WTC11 (cell line): ENCODE measurements around the gene TREML2.

ENCODE experiments used
- ELF4 ChIP-seq: sonication (generic); formaldehyde crosslinking; IDR thresholded peaks from 2 replicates; pipeline ENCODE4 v1.8.1; 2022; ENCODE audit warnings: low read depth, mild to moderate bottlenecking, moderate library complexity, missing genetic modification reagents
- GTF2I ChIP-seq: fragments of 250-450 bp; sonication (Bioruptor Pico); conservative IDR thresholded peaks from 2 replicates; pipeline ENCODE4 v1.4.0; 2021; ENCODE audit warnings: mild to moderate bottlenecking
- JUN ChIP-seq: sonication (generic); formaldehyde crosslinking; IDR thresholded peaks from 2 replicates; pipeline ENCODE4 v1.8.0; 2023; ENCODE audit warnings: mild to moderate bottlenecking, missing genetic modification reagents
- SMAD3 ChIP-seq: sonication (generic); formaldehyde crosslinking; IDR thresholded peaks from 2 replicates; pipeline ENCODE4 v1.8.0; 2022; ENCODE audit warnings: missing genetic modification reagents, mild to moderate bottlenecking, borderline replicate concordance
- SP1 ChIP-seq: sonication (generic); formaldehyde crosslinking; conservative IDR thresholded peaks from 2 replicates; pipeline ENCODE4 v1.8.1; 2022; ENCODE audit warnings: missing genetic modification reagents
- TEAD4 ChIP-seq: sonication (generic); formaldehyde crosslinking; IDR thresholded peaks from 2 replicates; pipeline ENCODE4 v1.8.0; 2022; ENCODE audit warnings: mild to moderate bottlenecking, missing genetic modification reagents
- ZNF121 ChIP-seq: sonication (generic); formaldehyde crosslinking; IDR thresholded peaks from 2 replicates; pipeline ENCODE4 v1.8.0; 2023; ENCODE audit warnings: missing genetic modification reagents
- ZNF138 ChIP-seq: sonication (generic); formaldehyde crosslinking; conservative IDR thresholded peaks from 2 replicates; pipeline ENCODE4 v1.8.1; 2022; ENCODE audit warnings: mild to moderate bottlenecking, moderate library complexity, missing genetic modification reagents
- TF ChIP-seq, protein P1 (sequence below): sonication (generic); formaldehyde crosslinking; IDR thresholded peaks from 2 replicates; pipeline ENCODE4 v1.8.1; 2023; ENCODE audit warnings: mild to moderate bottlenecking, missing genetic modification reagents
- TF ChIP-seq, protein P2 (sequence below): fragments of 200-600 bp; IDR thresholded peaks from 2 replicates; pipeline ENCODE4 v1.8.0; 2022; ENCODE audit warnings: antibody characterized with exemption
- TF ChIP-seq, protein P3 (sequence below): sonication (generic); formaldehyde crosslinking; IDR thresholded peaks from 2 replicates; pipeline ENCODE4 v1.8.0; 2022; ENCODE audit warnings: mild to moderate bottlenecking, missing genetic modification reagents
- TF ChIP-seq, protein P4 (sequence below): sonication (generic); formaldehyde crosslinking; IDR thresholded peaks from 2 replicates; pipeline ENCODE4 v1.8.1; 2023; ENCODE audit warnings: mild to moderate bottlenecking, missing genetic modification reagents, borderline replicate concordance

DNA sequence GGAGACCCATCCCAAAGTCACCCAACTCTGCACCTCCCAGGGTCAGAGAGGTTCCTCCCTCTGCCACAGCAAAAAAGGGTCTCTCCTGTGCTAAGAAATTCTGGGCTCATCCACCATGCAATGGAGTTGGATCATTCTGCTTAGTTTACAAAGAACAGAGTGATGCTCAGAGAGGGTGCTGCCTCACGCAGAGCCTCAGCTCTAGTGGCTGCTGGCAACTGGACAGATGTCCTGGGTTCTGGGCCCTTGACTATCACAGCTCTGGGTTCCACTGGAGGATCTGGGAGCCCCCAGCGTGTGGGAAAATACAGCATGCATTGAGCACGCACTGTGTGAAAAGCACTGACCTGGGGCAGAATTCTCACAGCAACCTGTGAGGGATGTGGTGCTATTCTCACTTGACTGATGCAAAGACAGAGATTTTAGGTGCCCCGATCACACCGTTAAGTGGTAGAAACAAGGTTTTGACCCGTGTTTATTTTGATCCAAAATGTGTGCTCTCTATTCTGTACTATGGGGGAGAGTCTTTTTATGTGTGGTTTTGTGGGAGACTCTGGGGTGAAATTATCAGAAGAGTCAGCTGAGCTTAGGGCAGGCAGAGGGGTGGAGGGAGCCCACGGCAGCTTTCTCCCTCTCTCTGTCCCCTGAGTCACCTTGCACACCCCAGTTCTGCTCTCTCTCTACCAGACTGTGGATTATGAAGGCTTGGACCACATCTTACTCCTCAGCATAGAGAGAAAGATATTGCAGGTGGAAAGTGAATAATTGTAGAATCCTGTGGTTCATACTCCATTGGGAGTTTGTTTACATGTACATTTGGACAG, 47.1 kb upstream of the TREML2 start:
- TF ChIP-seq, protein P1, sequence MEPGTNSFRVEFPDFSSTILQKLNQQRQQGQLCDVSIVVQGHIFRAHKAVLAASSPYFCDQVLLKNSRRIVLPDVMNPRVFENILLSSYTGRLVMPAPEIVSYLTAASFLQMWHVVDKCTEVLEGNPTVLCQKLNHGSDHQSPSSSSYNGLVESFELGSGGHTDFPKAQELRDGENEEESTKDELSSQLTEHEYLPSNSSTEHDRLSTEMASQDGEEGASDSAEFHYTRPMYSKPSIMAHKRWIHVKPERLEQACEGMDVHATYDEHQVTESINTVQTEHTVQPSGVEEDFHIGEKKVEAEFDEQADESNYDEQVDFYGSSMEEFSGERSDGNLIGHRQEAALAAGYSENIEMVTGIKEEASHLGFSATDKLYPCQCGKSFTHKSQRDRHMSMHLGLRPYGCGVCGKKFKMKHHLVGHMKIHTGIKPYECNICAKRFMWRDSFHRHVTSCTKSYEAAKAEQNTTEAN (CRISPR knock-in tag): no peak
- TF ChIP-seq, protein P2, sequence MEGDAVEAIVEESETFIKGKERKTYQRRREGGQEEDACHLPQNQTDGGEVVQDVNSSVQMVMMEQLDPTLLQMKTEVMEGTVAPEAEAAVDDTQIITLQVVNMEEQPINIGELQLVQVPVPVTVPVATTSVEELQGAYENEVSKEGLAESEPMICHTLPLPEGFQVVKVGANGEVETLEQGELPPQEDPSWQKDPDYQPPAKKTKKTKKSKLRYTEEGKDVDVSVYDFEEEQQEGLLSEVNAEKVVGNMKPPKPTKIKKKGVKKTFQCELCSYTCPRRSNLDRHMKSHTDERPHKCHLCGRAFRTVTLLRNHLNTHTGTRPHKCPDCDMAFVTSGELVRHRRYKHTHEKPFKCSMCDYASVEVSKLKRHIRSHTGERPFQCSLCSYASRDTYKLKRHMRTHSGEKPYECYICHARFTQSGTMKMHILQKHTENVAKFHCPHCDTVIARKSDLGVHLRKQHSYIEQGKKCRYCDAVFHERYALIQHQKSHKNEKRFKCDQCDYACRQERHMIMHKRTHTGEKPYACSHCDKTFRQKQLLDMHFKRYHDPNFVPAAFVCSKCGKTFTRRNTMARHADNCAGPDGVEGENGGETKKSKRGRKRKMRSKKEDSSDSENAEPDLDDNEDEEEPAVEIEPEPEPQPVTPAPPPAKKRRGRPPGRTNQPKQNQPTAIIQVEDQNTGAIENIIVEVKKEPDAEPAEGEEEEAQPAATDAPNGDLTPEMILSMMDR: no peak
- TF ChIP-seq ELF4 (CRISPR knock-in tag) (no peak), JUN (CRISPR knock-in tag) (no peak), TEAD4 (CRISPR knock-in tag) (no peak), GTF2I (CRISPR knock-in tag) (no peak), ZNF138 (CRISPR knock-in tag) (no peak), SMAD3 (CRISPR knock-in tag) (no peak), SP1 (CRISPR knock-in tag) (no peak), ZNF121 (CRISPR knock-in tag) (no peak)
- TF ChIP-seq, protein P3, sequence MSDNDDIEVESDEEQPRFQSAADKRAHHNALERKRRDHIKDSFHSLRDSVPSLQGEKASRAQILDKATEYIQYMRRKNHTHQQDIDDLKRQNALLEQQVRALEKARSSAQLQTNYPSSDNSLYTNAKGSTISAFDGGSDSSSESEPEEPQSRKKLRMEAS: no peak
- TF ChIP-seq, protein P4, sequence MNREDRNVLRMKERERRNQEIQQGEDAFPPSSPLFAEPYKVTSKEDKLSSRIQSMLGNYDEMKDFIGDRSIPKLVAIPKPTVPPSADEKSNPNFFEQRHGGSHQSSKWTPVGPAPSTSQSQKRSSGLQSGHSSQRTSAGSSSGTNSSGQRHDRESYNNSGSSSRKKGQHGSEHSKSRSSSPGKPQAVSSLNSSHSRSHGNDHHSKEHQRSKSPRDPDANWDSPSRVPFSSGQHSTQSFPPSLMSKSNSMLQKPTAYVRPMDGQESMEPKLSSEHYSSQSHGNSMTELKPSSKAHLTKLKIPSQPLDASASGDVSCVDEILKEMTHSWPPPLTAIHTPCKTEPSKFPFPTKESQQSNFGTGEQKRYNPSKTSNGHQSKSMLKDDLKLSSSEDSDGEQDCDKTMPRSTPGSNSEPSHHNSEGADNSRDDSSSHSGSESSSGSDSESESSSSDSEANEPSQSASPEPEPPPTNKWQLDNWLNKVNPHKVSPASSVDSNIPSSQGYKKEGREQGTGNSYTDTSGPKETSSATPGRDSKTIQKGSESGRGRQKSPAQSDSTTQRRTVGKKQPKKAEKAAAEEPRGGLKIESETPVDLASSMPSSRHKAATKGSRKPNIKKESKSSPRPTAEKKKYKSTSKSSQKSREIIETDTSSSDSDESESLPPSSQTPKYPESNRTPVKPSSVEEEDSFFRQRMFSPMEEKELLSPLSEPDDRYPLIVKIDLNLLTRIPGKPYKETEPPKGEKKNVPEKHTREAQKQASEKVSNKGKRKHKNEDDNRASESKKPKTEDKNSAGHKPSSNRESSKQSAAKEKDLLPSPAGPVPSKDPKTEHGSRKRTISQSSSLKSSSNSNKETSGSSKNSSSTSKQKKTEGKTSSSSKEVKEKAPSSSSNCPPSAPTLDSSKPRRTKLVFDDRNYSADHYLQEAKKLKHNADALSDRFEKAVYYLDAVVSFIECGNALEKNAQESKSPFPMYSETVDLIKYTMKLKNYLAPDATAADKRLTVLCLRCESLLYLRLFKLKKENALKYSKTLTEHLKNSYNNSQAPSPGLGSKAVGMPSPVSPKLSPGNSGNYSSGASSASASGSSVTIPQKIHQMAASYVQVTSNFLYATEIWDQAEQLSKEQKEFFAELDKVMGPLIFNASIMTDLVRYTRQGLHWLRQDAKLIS (CRISPR knock-in tag): no peak
